Rectal smooth muscle tissue (tissue), 1 donor: ENCODE results near the gene PDE4D.
A peak's percentile ranks its signal among the peaks of the same experiment; 100 is the strongest.

Source experiments
- H3K27ac ChIP-seq: one replicate; pipeline ENCODE4 v1.7.0; 2013; ENCODE audit warnings: low read depth, low read length, inconsistent platforms
- H3K27me3 ChIP-seq: one replicate; pipeline ENCODE4 v1.7.0; 2013; ENCODE audit warnings: low read length; ENCODE audit not compliant: control insufficient read depth, insufficient read depth
- H3K36me3 ChIP-seq: one replicate; pipeline ENCODE4 v1.7.0; 2013; ENCODE audit warnings: low read length; ENCODE audit not compliant: control insufficient read depth, insufficient read depth
- H3K4me1 ChIP-seq: one replicate; pipeline ENCODE4 v1.7.0; 2013; ENCODE audit warnings: low read length; ENCODE audit not compliant: control insufficient read depth, insufficient read depth
- H3K4me3 ChIP-seq: one replicate; pipeline ENCODE4 v1.7.0; 2013; ENCODE audit warnings: low read length
- H3K9ac ChIP-seq: one replicate; pipeline ENCODE4 v1.7.0; 2013; ENCODE audit warnings: low read length

The PDE4D gene

DNA sequence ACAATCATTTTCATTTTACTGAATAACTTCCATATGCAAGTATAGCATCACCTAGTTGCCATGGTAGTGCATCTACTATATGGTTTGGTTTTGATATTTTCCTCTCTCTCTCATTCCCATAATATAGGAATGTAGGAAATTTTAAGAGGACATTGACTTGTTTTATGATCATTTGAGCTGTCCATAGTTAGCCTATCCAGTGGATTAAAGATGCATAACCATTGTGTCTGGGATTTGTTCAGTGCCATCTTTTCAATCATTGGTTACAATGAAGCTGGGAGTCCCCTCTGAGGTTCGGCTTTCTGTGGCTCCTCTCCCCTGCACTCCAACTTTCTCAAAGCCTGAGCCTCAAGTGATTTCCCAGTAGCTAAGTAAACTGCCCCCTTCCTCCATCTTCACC is 852.2 kb downstream of the PDE4D start:
- H3K4me1 ChIP-seq = peaks cover 7% of the 10 kb centered on the region
- H3K9ac ChIP-seq = no peak overlapping the region
- no peak overlapping the region for H3K4me3 ChIP-seq
- H3K27me3 ChIP-seq = no peaks in the 10 kb centered on the region
- no peak overlapping the region for H3K27ac ChIP-seq
- no peaks in the 10 kb centered on the region for H3K36me3 ChIP-seq

DNA sequence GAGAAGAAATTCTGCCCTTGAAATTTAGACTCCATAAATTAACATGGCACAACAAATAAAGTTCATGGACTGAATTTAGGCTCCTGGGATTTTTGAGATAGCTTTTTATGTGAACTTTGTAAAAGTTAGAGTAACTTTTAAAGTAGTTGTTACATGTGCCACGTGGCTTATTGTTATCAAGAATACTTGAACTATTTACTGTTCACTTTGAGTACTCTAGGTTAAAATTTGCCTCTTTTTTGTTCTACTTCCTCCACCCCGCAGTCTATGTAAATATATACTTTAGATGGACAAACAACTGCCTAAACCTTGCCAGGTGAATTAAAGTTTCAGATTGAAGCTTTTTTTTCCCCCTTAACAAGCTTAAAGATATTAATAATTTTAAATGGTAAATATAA is 852.7 kb downstream of the PDE4D start:
- Histone ChIP-seq H3K27me3 (no peaks in the 10 kb centered on the region), H3K36me3 (no peaks in the 10 kb centered on the region), H3K9ac (no peak overlapping the region), H3K4me1 (peaks cover 10% of the 10 kb centered on the region), H3K27ac (no peak overlapping the region), H3K4me3 (no peak overlapping the region)

DNA sequence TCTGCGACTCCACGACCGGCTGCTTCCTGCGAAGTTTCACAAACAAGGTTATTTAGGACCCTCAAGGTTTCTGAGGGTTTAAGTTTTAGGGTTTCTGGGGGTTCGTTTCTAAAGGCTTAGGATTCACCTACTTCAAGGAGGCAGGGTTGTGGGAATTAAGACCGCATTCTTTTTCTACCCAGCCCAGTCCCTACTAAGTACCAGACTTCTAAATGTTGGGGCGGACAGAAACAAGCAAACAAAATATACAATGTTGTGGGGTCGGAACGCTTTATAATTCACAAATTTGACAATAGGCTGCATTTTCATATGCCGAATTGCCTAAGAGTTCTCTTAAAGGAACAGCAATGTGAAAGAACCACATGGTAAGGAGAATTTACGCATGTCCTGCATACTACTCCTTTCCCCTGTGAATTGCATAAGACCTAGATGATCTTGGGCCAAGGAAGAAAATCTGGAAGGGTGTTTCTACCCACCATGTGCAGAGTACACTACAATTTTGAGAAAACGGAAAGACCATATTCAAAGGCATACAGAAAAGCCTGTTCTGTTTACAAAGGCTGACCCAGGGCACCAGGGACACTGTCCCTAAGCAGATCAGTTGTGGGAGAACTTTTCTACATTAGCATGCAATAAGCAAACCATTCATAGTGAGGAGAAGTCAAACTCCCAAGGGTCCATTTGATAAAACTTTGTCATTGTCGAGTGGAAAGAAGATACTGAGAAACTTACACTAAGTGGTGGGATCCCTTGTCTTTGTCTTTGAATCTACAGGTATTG is 853.3 kb downstream of the PDE4D start:
- Histone ChIP-seq H3K9ac (no peak overlapping the region), H3K27ac (peak overlapping the region; percentile 80), H3K36me3 (no peaks in the 10 kb centered on the region), H3K27me3 (no peaks in the 10 kb centered on the region), H3K4me1 (peaks cover 13% of the 10 kb centered on the region), H3K4me3 (peak overlapping the region; percentile 80)

DNA sequence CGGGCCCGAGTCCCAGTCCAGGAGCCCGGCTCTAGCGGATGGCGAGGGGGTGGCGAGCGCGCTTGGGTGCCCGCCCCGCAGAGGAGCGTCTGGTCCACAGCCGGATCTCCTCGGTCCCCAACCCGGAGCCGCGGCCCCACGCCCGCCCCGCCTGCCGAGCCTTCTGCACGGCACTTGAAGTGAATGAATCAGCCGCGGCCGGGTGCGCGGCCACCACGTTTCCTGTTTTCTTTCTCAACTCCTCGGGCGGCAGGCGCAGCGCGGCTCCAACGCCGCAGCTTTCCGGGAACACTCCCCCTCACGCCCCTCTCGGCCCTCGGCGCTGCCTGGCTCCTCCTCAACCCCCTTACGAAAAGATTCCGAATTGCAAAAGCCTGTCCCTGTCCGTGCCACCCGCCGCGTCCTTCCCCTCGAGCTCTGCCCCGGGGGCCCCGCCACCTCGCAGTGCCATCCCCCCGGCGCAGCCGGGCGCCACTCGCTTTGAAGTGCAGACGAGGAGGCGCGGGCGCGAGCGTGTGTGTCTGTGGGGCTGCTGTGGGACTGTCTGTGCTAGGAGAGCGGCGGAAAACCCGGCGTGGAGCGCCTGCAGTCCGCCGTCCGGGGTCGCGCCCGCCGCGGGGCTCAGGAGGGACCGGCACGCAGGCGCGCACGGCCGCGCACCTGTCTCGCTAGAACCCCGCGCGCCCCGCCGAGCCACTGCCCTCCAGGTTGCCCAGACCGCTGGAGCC is 854.1 kb downstream of the PDE4D start:
- H3K4me1 ChIP-seq = peaks cover 19% of the 10 kb centered on the region
- peak overlapping the region; percentile 80 for H3K4me3 ChIP-seq
- no peaks in the 10 kb centered on the region for H3K27me3 ChIP-seq
- H3K36me3 ChIP-seq = no peaks in the 10 kb centered on the region
- H3K27ac ChIP-seq = peak overlapping the region; percentile 80
- H3K9ac ChIP-seq = peak overlapping the region; percentile 21

DNA sequence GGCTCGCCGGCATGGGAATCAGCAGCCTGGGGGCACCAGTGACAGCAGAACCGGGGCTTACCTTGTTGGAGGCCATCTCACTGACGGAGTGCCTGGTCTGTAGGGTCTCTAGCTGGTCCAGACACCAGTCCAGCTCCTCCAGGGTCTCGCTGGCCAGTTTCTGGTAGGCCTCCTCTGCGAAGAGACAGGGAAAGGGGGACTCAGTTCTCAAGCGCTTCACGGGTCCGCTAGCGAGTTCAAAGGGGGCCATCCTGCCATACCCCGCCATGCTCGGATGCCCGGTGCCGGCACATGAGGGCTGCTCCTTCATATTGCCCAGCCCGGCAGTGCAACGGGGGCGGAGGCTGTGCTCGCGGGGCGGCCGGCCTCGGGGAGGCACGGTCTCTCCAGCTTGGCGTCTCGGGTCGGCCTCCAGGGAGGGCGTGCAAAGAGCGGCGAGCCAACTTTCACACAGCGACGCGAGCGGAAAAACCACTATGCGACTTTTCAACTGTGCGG is 854.7 kb downstream of the PDE4D start:
- H3K27ac ChIP-seq = peak overlapping the region; percentile 80
- no peaks in the 10 kb centered on the region for H3K27me3 ChIP-seq
- no peaks in the 10 kb centered on the region for H3K36me3 ChIP-seq
- H3K9ac ChIP-seq = peak overlapping the region; percentile 12
- H3K4me3 ChIP-seq = peak overlapping the region; percentile 80
- H3K4me1 ChIP-seq = peaks cover 23% of the 10 kb centered on the region

DNA sequence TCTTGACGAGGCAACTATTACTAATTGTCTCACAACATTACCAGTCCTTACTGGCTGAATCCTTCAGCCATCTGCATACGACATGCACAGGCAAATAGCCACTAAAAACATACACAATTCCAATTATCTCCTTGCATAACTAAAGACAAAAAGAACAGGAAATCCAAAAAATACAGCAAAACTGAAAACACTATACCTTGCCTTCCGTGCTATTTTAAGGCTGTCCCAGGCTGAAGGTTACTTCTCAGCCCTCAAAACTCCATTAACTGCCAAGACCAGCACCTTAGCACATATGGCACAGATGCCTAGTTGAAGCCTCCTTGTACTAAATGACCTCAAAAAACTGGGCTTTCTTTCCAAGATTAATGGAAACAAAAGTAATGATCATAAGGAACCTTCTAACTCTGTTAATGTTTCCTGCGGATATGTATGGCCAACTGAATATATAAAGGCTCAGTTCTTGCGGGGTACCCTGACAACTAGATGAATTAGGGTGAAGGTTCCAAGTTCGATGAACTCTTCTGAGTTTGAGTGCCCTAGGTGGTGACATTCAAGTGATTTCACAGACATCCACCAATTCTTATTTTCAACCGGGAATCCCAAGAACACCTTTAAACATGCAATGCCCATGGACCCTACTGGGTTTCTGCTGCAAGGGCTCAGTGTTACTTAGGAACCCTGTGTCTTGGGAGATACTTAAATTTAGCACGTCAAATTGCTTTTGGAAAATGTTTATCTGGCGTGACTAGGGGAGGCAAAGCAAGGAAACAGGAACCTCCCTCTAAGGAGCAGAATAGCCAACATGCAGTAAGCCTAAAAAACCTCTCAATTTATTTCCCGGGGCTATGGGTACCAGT is 855.4 kb downstream of the PDE4D start:
- Histone ChIP-seq H3K27me3 (no peaks in the 10 kb centered on the region), H3K4me3 (peak overlapping the region; percentile 80), H3K36me3 (no peaks in the 10 kb centered on the region), H3K4me1 (peaks cover 27% of the 10 kb centered on the region), H3K27ac (peak overlapping the region; percentile 80), H3K9ac (peak overlapping the region; percentile 12)

DNA sequence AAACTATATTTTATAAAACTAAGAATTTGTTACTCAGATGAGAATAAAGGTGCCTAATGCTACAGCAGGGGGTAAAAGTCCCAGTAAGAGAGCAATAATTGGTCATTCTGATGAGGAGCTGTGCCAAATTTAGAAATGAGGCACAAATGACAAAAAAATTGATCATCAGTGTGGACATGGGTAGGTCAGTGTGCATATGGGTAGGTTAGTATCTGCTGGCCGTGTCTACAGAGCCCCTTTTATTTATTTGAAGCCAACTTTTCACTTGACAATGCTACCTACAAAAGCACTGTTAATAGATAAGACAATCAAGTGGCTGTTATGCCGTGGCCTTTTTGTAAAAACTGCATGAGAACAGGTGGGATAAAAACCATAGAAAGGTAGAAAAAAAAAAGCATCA is 856.1 kb downstream of the PDE4D start:
- Histone ChIP-seq H3K27ac (peak overlapping the region; percentile 21), H3K36me3 (no peaks in the 10 kb centered on the region), H3K4me1 (peaks cover 26% of the 10 kb centered on the region), H3K27me3 (no peaks in the 10 kb centered on the region), H3K9ac (no peak overlapping the region), H3K4me3 (peak overlapping the region; percentile 80)

DNA sequence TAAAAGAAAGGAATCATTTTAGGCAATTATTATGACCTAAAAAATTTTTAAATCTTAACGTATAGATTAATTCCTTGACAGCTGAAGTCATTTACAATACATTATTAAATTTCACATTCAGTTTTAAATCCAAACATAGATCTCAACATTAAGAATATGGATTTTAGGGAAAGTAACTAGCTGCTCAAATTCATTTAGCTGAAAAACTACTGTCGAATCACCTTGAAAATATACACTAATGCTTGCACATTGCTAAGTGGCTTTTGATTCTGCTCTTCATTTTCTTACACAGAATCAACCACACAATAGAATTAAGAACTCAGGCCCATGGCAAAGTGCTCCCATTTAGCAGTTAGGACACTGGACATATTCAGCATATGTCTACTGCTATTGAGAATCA is 856.5 kb downstream of the PDE4D start:
- Histone ChIP-seq H3K9ac (no peak overlapping the region), H3K4me3 (peak overlapping the region; percentile 43), H3K27me3 (no peaks in the 10 kb centered on the region), H3K27ac (peak overlapping the region; percentile 21), H3K36me3 (no peaks in the 10 kb centered on the region), H3K4me1 (peaks cover 24% of the 10 kb centered on the region)

DNA sequence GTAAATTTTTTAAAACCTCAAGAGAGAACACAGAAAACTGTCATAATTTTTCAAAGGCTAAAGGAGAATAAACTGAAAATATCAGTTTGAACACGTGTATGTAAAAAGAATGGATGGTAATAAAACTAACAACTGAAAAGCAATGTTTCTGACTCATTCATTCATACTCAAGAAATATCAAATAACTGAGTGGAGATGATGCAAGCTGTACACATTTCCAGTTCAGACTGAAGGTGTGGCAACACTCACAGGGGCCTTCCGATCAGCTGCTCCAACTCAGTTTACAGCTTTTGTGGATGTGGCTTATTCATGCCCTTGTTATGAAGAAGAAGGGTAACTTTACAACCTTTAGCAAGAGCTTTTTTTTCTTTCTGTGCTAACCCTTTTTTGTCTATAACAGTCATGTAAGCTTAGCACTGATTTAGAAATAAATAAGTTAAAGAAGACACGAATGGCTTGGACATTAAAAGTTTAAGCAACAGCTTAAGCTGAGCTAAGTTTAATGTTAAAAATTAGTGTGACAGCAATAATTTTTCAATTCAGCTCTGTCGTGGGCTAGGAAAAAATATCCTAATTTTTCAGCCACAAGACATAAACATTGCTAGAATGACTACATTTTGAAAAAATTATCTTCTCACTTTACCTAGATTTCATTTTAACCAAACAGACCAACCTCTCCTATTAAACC is 857.1 kb downstream of the PDE4D start:
- Histone ChIP-seq H3K9ac (no peak overlapping the region), H3K4me3 (no peak overlapping the region), H3K36me3 (no peaks in the 10 kb centered on the region), H3K4me1 (peaks cover 24% of the 10 kb centered on the region), H3K27ac (peak overlapping the region; percentile 16), H3K27me3 (no peaks in the 10 kb centered on the region)

DNA sequence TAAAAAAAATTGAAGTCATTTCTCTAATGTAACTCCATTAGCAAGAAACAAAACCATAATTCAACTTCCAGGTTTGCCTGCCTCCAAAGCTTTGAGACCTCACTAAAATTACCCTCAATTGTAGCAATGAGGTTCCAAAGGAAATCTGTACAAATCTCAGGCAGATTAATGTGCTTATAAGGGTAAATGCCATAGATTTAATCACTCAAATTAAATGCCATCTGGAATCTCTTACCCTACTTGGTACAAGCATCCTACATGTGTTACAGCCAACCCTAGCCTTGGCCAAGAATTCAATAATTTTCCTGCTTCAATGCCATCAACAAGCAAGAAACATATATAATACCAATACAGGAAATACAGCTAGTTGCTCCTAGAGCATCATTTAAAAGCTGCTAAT is 857.8 kb downstream of the PDE4D start:
- Histone ChIP-seq H3K36me3 (no peaks in the 10 kb centered on the region), H3K9ac (no peak overlapping the region), H3K4me3 (no peak overlapping the region), H3K4me1 (peaks cover 24% of the 10 kb centered on the region), H3K27ac (peak overlapping the region; percentile 42), H3K27me3 (no peaks in the 10 kb centered on the region)

DNA sequence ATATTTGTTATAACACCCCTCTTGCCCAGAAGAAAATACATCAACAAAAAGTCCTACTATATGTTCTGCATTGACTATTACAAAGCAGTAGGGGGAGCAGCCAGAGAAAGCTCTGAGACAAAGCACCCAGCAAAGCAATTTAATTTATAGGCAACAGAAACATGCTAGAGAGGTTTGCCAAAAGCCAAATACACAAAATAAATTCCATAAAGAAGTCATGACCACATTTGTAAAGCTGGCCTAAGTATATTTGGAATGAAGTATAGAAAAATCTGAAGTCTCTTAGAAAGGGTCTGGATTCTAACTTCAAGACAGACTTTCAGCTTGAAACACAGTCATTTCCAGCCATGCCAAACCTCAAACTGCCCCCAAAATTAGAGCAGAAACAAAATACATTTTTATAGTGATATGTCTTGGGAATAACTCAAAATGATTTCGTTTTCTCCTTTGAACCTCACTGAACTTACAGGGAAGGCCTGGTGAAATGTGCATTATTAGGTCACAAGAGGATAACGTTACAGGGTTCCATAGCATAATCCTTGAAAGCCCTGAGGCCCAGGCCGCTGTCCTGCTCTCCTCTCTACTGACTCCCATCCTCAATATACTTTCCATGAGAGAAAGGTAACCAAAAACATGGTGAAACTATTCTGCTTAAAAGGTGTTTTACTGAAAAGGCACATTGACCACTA is 858.9 kb downstream of the PDE4D start:
- Histone ChIP-seq H3K36me3 (no peaks in the 10 kb centered on the region), H3K4me3 (no peak overlapping the region), H3K27ac (peak overlapping the region; percentile 42), H3K9ac (no peak overlapping the region), H3K27me3 (no peaks in the 10 kb centered on the region), H3K4me1 (peaks cover 24% of the 10 kb centered on the region)
